Spleen (tissue), 11 donors: ENCODE measurements around the gene ZNF516. TPM values are rescaled to one million over a fixed set of nuclear protein-coding genes. Genes with fewer than 3 reads are reported as not detected.

Experiments
- DNase-seq: peaks from one replicate; pipeline ENCODE4 v3.0.0-alpha.2; 2020
- H3K27ac ChIP-seq, 8 donors: fragments of 200-600 bp; sonication (generic) in 7 of 8; 1 replicate in 4 of 8; 2 replicates in 4 of 8; pipeline versions ENCODE4 v1.5.0 to v1.8.0; 2016 to 2021; ENCODE audit warnings: inconsistent platforms in 4 of 8, mild to moderate bottlenecking in 4 of 8, moderate library complexity in 1 of 8
- H3K27me3 ChIP-seq, 7 donors: fragments of 200-600 bp; sonication (generic) in 6 of 7; replicated peaks in 1 of 7; 1 replicate in 4 of 7; 2 replicates in 3 of 7; pipeline versions ENCODE4 v1.5.0 to v1.8.0; 2016 to 2021; ENCODE audit warnings: inconsistent platforms in 3 of 7, mild to moderate bottlenecking in 1 of 7
- H3K36me3 ChIP-seq, 6 donors: fragments of 200-600 bp; sonication (generic) in 5 of 6; 1 replicate in 4 of 6; 2 replicates in 2 of 6; pipeline versions ENCODE4 v1.5.0 to v1.8.0; 2016 to 2021; ENCODE audit warnings: inconsistent platforms in 2 of 6
- H3K4me1 ChIP-seq, 6 donors: fragments of 200-600 bp; sonication (generic) in 5 of 6; 1 replicate in 3 of 6; 2 replicates in 3 of 6; pipeline versions ENCODE4 v1.5.0 to v1.8.0; 2016 to 2021; ENCODE audit warnings: inconsistent platforms in 3 of 6
- H3K4me3 ChIP-seq, 8 donors: fragments of 200-600 bp; sonication (generic) in 7 of 8; 1 replicate in 4 of 8; 2 replicates in 4 of 8; pipeline versions ENCODE4 v1.5.0 to v1.8.0; 2016 to 2021; ENCODE audit warnings: inconsistent platforms in 4 of 8, mild to moderate bottlenecking in 4 of 8, moderate library complexity in 2 of 8
- H3K9me3 ChIP-seq, 8 donors: fragments of 200-600 bp; sonication (generic) in 7 of 8; 1 replicate in 4 of 8; 2 replicates in 4 of 8; pipeline versions ENCODE4 v1.5.0 to v1.8.0; 2016 to 2021; ENCODE audit warnings: inconsistent platforms in 4 of 8
- POLR2A ChIP-seq, 3 donors: fragments of 450-650 bp; IDR thresholded peaks; one replicate each; pipeline ENCODE4 v1.5.1; 2017; ENCODE audit warnings: antibody characterized with exemption in 3 of 3, mild to moderate bottlenecking in 1 of 3
- POLR2AphosphoS5 ChIP-seq, 3 donors: sonication (generic); formaldehyde crosslinking; IDR thresholded peaks; one replicate each; pipeline ENCODE4 v1.5.1; 2017; ENCODE audit warnings: antibody characterized with exemption in 3 of 3
- WGBS, 5 donors: extraction: QIAGEN DNeasy Blood & Tissue Kit in 3 of 5; methylation state at CpG; one replicate each; pipeline versions ENCODE4 v1.1.5 to v1.1.7; 2013 to 2018; 5-methylcytosine and 5-hydroxymethylcytosine counted together
- intact Hi-C: fragments of 100-400 bp; cut with DNase I; formaldehyde crosslinking; loops from one replicate; pipeline ENCODE4 v1.15.0; 2023; ENCODE audit warnings: low total_unique reads
- polyA plus RNA-seq, 3 donors: library from polyadenylated mRNA; stranded (reverse); fragments of 200-250 nt; gene quantifications; one replicate each; pipeline ENCODE4 v1.2.1, GENCODE V29; 2013
- total RNA-seq, 7 donors: library from RNA; depleted of rRNA in 3 of 7; stranded (reverse); fragments of >200 nt in 3 of 7; fragmentation: NEBNext Ultra II Directional in 4 of 7; extraction: Animal tissue kit (Norgen Biotek cat#: 25700) in 4 of 7; gene quantifications; one replicate each; pipeline versions ENCODE4 v1.1.0 to v1.2.1, GENCODE V29; 2016 to 2021
- TF ChIP-seq, protein P1 (sequence below), 11 experiments: fragments of 200-600 bp in 7 of 11; fragments of 450-650 bp in 4 of 11; sonication (generic) in 4 of 11; IDR thresholded peaks in 8 of 11; conservative IDR thresholded peaks in 3 of 11; 1 replicate in 7 of 11; 2 replicates in 4 of 11; pipeline versions ENCODE4 v1.4.0 to v1.8.0; 2016 to 2021; ENCODE audit warnings: antibody characterized with exemption in 11 of 11, inconsistent platforms in 4 of 11, mild to moderate bottlenecking in 1 of 11
- donor health status: healthy with polysubstance abuse.
- donor health status: DM: no; HTN: no; CAD: no; lungs with moderate emphysema.
- donor health status: DM: no; HTN: no; CAD: no.
- donor health status: Bipolar disorder and iron deficiency.
- donor health status: healthy.
- donor health status: DM: no; HTN: no; CAD: no.
- donor health status: DM: yes; HTN: yes; CAD: no.

The ZNF516 gene
- total and polyA plus RNA-seq, 10 donors: 4.5 to 58.4 (median 40.0) TPM

DNA sequence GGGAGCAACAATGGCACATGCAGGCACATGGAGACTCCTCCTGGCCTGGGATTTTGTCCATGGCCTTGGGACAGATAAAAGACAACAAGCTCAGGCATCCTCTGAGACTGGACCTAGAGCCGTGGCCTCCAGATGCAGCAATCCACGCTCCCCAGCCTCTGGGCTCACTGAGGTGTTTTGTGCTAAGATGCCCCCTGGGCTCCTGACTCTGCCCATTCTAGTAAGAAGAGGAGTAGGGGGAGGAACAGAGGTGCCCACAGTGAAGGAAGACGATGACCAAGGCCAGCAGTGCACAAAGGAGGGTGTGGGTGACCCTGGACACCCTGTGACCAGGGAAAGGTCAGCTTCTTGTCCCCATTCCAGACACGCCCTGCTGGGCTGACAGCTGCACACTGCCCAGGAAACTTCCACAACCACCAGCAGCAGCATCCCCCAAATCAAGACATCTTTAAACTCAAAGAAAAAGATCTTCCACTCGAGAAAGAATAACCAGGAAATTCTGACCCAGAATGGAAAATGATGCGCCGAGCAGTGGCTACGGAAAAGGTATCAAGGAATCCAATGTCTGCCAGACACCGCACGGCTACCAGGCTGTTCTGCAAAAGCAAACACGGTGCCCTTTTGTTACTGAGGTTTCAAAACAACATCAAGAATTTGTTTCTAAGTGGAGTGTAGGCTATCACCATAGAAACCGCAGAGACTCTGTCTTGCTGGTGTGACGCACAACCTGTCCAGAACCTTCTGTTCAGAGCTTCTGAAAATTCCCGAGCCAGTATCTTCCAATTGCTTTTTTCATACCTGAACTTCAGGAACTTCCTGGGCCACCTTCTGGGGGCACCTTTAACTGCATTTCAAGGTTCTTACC lies 65.5 kb downstream of the ZNF516 start:
- peak; percentile 49 for DNase-seq
- H3K27ac ChIP-seq: no peak overlapping the region
- TF ChIP-seq, protein P1, sequence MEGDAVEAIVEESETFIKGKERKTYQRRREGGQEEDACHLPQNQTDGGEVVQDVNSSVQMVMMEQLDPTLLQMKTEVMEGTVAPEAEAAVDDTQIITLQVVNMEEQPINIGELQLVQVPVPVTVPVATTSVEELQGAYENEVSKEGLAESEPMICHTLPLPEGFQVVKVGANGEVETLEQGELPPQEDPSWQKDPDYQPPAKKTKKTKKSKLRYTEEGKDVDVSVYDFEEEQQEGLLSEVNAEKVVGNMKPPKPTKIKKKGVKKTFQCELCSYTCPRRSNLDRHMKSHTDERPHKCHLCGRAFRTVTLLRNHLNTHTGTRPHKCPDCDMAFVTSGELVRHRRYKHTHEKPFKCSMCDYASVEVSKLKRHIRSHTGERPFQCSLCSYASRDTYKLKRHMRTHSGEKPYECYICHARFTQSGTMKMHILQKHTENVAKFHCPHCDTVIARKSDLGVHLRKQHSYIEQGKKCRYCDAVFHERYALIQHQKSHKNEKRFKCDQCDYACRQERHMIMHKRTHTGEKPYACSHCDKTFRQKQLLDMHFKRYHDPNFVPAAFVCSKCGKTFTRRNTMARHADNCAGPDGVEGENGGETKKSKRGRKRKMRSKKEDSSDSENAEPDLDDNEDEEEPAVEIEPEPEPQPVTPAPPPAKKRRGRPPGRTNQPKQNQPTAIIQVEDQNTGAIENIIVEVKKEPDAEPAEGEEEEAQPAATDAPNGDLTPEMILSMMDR (IDR thresholded peaks at IDR 0.05 in 8 of 11, conservative IDR thresholded peaks at IDR 0.05 in 3 of 11): no peak
- TF ChIP-seq POLR2AphosphoS5 (IDR thresholded peaks at IDR 0.05) (no peak), POLR2A (IDR thresholded peaks at IDR 0.05) (no peak)
- H3K9me3 ChIP-seq: no peaks in the 10 kb centered on the region
- peaks cover 0 to 23% (median 8%) of the 10 kb centered on the region in 6 donors for H3K36me3 ChIP-seq
- H3K27me3 ChIP-seq: no peaks in the 10 kb centered on the region
- intact Hi-C loops: no loop called here
- H3K4me1 ChIP-seq: peaks cover 0 to 62% (median 15%) of the 10 kb centered on the region in 6 donors
- H3K4me3 ChIP-seq: no peak overlapping the region
- 80 to 93% (median 87%) methylated on average over 14 of the region's 14 CpGs for WGBS, 5 donors

- intact Hi-C loops: no loop called here
- H3K27ac ChIP-seq: no peak overlapping the region
- H3K4me1 ChIP-seq: peaks cover 0 to 59% (median 13%) of the 10 kb centered on the region in 6 donors
- peaks cover 0 to 14% (median 7%) of the 10 kb centered on the region in 6 donors for H3K36me3 ChIP-seq
- no peaks in the 10 kb centered on the region for H3K9me3 ChIP-seq
- H3K4me3 ChIP-seq: no peak overlapping the region
- TF ChIP-seq, protein P1 (IDR thresholded peaks at IDR 0.05 in 8 of 11, conservative IDR thresholded peaks at IDR 0.05 in 3 of 11): no peak
- no peak for TF ChIP-seq POLR2A (IDR thresholded peaks at IDR 0.05)
- no peak for TF ChIP-seq POLR2AphosphoS5 (IDR thresholded peaks at IDR 0.05)
- WGBS, 5 donors: 80 to 90% (median 84%) methylated on average over 14 to 15 of the region's 15 CpGs
- peak; percentile 61 for DNase-seq
- no peaks in the 10 kb centered on the region for H3K27me3 ChIP-seq
These were observed 66.4 kb downstream of the ZNF516 start for GRCh38 chr18:76428396-76429261.

GRCh38 chr18:76426737-76427305 lies 68.2 kb downstream of the ZNF516 start:
- Histone ChIP-seq H3K27ac (no peak overlapping the region), H3K36me3 (no peaks in the 10 kb centered on the region), H3K27me3 (no peaks in the 10 kb centered on the region), H3K4me1 (peaks cover 0 to 65% (median 13%) of the 10 kb centered on the region in 6 donors), H3K9me3 (no peaks in the 10 kb centered on the region), H3K4me3 (no peak overlapping the region)
- DNase-seq: peak; percentile 76
- TF ChIP-seq, protein P1 (IDR thresholded peaks at IDR 0.05 in 8 of 11, conservative IDR thresholded peaks at IDR 0.05 in 3 of 11): peak in 5 of 11 experiments; percentile 27 to 56 (median 43)
- no peak for TF ChIP-seq POLR2A (IDR thresholded peaks at IDR 0.05)
- no peak for TF ChIP-seq POLR2AphosphoS5 (IDR thresholded peaks at IDR 0.05)
- 59 to 86% (median 68%) methylated on average over 8 of the region's 8 CpGs for WGBS, 5 donors
- intact Hi-C loops: no loop called here
